GM21529 (cell line): ENCODE measurements around the gene C9orf57.
"Not testable (repeated sequence)": the region's sequence is repeated elsewhere in the genome, so short reads cannot be mapped to it uniquely, and the experiment has no call there.

Experiments
- ATAC-seq: cut with Tn5 transposase; IDR thresholded peaks from one replicate; pipeline ENCODE4 v1.9.1; 2021; ENCODE audit not compliant: unreplicated experiment

Gene C9orf57

GRCh38 chr9:72025906-72026305, 34.5 kb downstream of the C9orf57 start:
- ATAC-seq = no peak

- no peak for ATAC-seq
Observed at GRCh38 chr9:72023596-72023995, 36.8 kb downstream of the C9orf57 start.

- no peak for ATAC-seq
Observed at GRCh38 chr9:72022841-72023240, 37.6 kb downstream of the C9orf57 start.

GRCh38 chr9:72013292-72013760, 47.1 kb downstream of the C9orf57 start:
- no peak for ATAC-seq

GRCh38 chr9:72012646-72013045, 47.8 kb downstream of the C9orf57 start:
- ATAC-seq = no peak

- ATAC-seq = not testable (repeated sequence)
Observed at GRCh38 chr9:72007726-72008125, 52.7 kb downstream of the C9orf57 start.

DNA sequence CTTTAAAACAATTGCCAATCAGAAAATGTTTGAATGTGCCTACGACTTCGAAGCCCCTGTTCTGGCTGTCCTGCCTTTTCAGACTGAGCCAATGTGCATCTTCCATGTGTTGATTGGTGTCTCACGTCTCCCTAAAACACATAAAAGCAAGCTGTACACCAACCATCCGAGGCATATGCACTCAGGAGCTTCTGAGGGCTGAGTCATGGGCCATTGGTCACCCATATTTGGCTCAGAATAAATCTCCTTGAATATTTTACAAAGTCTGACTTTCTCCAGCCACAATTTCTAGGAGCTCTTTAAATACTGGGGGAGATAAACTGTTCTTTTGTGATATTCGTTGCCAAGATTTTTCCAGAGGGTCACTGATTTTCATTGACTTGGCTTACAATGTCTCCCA, 53.9 kb downstream of the C9orf57 start:
- no peak for ATAC-seq

DNA sequence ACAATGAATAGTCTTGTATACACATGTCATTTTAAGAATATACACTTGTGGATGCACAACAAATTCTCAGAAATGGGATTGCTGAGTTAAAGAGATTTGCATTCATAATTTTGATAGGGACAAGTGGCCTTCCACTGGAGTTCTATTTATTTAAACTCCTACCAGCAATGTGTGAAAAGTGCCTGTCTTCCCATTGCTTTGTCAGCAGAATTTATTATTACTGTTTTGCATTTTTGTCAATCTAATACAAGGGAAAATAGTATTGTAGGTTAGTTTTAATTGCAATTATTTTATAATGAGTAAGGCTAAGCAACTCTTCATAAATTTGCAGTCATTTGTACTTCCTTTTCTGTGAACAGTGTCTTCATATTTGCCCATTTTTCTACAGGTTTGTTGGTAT, 55.0 kb downstream of the C9orf57 start:
- no peak for ATAC-seq
